Stimulated activated CD4-positive, alpha-beta T cell treated with anti-CD3 and anti-CD28 coated beads, Interleukin-4, amount 100 ng/mL, for 24 hours (primary cell): ENCODE data around the gene SEPHS2.
"Not testable (repeated sequence)": the region's sequence is repeated elsewhere in the genome, so short reads cannot be mapped to it uniquely, and the experiment has no call there.

Experiments used
- DNase-seq: peaks from one replicate; pipeline ENCODE4 v3.0.0-alpha.2; 2020

The SEPHS2 gene

GRCh38 chr16:30445408-30446202 lies at the start of gene SEPHS2:
Gene SEPHS2, minus strand, starts transcription at chr16:30445874. Its CDS starts 147 bp downstream, at chr16:30445727.
- DNase-seq: peak; percentile 97

GRCh38 chr16:30494709-30495108 lies 49.0 kb upstream of the SEPHS2 start:
- DNase-seq: no peak

- DNase-seq: no peak
Measured at GRCh38 chr16:30493941-30494488, 48.3 kb upstream of the SEPHS2 start.

- no peak for DNase-seq
Measured at GRCh38 chr16:30491744-30492308, 46.2 kb upstream of the SEPHS2 start.

GRCh38 chr16:30491229-30491628 lies 45.6 kb upstream of the SEPHS2 start:
- DNase-seq: no peak

- DNase-seq: no peak
Measured at GRCh38 chr16:30490210-30490609, 44.5 kb upstream of the SEPHS2 start.

GRCh38 chr16:30488764-30489605 lies 43.3 kb upstream of the SEPHS2 start:
- DNase-seq: no peak

- DNase-seq: no peak
Measured at GRCh38 chr16:30485818-30486436, 40.3 kb upstream of the SEPHS2 start.

GRCh38 chr16:30484887-30485286 lies 39.2 kb upstream of the SEPHS2 start:
- DNase-seq: no peak

GRCh38 chr16:30482366-30482765 lies 36.7 kb upstream of the SEPHS2 start:
- DNase-seq: no peak

GRCh38 chr16:30481381-30481780 lies 35.7 kb upstream of the SEPHS2 start:
- no peak for DNase-seq

GRCh38 chr16:30478766-30479478 lies 33.2 kb upstream of the SEPHS2 start:
- DNase-seq: no peak

- not testable (repeated sequence) for DNase-seq
Measured at GRCh38 chr16:30477773-30478172, 32.1 kb upstream of the SEPHS2 start.

- DNase-seq: no peak
Measured at GRCh38 chr16:30476991-30477390, 31.3 kb upstream of the SEPHS2 start.

GRCh38 chr16:30474684-30475083 lies 29.0 kb upstream of the SEPHS2 start:
- DNase-seq: no peak

- no peak for DNase-seq
Measured at GRCh38 chr16:30474074-30474452, 28.4 kb upstream of the SEPHS2 start.

GRCh38 chr16:30473231-30474073 lies 27.8 kb upstream of the SEPHS2 start:
- peak; percentile 78 for DNase-seq

GRCh38 chr16:30472328-30472942 lies 26.8 kb upstream of the SEPHS2 start, which contains the start of gene ITGAL:
Gene ITGAL, plus strand, starts transcription at chr16:30472742. Its CDS starts 96 bp downstream, at chr16:30472838.
- DNase-seq: peak; percentile 89

GRCh38 chr16:30470632-30470995 lies 24.9 kb upstream of the SEPHS2 start:
- DNase-seq: no peak

GRCh38 chr16:30470170-30470512 lies 24.5 kb upstream of the SEPHS2 start:
- DNase-seq: no peak

GRCh38 chr16:30464078-30464477 lies 18.4 kb upstream of the SEPHS2 start:
- no peak for DNase-seq
